Mucosa of rectum (tissue), 2 donors: ENCODE data around the gene TIMM10.

Experiments used
- H3K27ac ChIP-seq, 2 donors: one replicate each; pipeline ENCODE4 v1.7.0; 2013; ENCODE audit warnings: inconsistent platforms in 2 of 2, low read depth in 2 of 2, low read length in 2 of 2
- H3K27me3 ChIP-seq, 2 donors: one replicate each; pipeline ENCODE4 v1.7.0; 2013; ENCODE audit warnings: low read length in 2 of 2; ENCODE audit not compliant: control insufficient read depth in 2 of 2, insufficient read depth in 2 of 2
- H3K36me3 ChIP-seq, 2 donors: one replicate each; pipeline ENCODE4 v1.7.0; 2013; ENCODE audit warnings: low read length in 2 of 2; ENCODE audit not compliant: control insufficient read depth in 2 of 2, insufficient read depth in 2 of 2
- H3K4me1 ChIP-seq, 2 donors: one replicate each; pipeline ENCODE4 v1.7.0; 2013; ENCODE audit warnings: low read length in 2 of 2, mild to moderate bottlenecking in 1 of 2; ENCODE audit not compliant: control insufficient read depth in 2 of 2, insufficient read depth in 2 of 2
- H3K4me3 ChIP-seq, 2 donors: one replicate each; pipeline ENCODE4 v1.7.0; 2013; ENCODE audit warnings: low read length in 2 of 2
- H3K9ac ChIP-seq, 2 donors: one replicate each; pipeline ENCODE4 v1.7.0; 2013; ENCODE audit warnings: low read length in 2 of 2, low read depth in 1 of 2, mild to moderate bottlenecking in 1 of 2
- H3K9me3 ChIP-seq, 2 donors: one replicate each; pipeline ENCODE4 v1.7.0; 2013; ENCODE audit warnings: low read length in 2 of 2; ENCODE audit not compliant: control insufficient read depth in 2 of 2
- donor health status: healthy.
- donor health status: Normal muscosa, but diverticular disease.

Gene TIMM10

DNA sequence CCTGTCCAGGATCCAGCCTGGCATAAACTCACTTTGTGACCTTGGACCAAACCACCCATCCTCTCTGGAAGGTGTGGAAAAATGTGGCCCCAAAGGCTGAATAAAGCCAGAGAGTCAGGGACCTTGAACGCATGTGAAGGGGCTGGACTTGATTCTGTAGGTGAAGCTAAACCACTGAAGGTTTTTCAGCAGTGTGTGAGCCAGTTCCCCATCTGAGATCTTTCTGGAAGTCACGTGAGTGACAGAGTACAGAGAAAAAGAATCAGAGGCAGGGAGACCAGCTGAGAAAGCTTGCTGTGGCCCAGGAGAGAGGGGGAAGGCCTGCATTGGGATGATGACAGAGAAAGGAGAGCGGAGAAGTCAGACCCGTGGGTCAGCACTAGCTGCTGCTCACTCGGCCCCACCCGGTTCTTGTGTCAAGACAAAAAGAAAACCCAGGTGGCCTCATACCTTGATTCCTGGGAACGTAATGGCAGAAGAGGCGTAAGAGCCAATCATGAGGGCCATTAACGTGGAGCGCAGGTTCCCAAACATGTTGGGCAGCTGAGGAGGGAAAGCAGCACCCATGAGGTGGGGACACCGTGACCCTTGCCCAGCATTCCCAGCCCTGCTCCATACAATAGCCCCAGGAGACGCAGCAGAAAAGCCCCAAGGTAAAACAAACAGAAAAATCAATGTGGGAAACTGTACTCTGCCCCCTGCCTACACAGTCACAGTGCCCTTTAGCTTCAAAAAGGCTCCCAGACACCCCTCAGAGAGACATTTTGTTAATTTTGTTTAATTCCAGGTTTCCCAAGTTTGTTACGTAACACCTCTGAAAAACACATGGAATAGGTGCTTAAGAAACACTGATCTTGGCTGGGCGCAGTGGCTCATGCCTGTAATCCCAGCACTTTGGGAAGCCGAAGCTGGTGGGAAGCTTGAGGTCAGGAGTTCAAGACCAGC is 33.0 kb downstream of the TIMM10 start:
- peaks cover 0 to 10% of the 10 kb centered on the region in 2 donors for H3K4me1 ChIP-seq
- no peaks in the 10 kb centered on the region for H3K9me3 ChIP-seq
- no peak overlapping the region for H3K4me3 ChIP-seq
- peaks cover 3 to 4% of the 10 kb centered on the region in 2 donors for H3K36me3 ChIP-seq
- H3K9ac ChIP-seq = no peak overlapping the region
- no peaks in the 10 kb centered on the region for H3K27me3 ChIP-seq
- H3K27ac ChIP-seq = no peak overlapping the region

GRCh38 chr11:57496109-57496820 is 34.3 kb downstream of the TIMM10 start:
- Histone ChIP-seq H3K4me1 (peaks cover 0 to 10% of the 10 kb centered on the region in 2 donors), H3K9ac (no peak overlapping the region), H3K4me3 (no peak overlapping the region), H3K27ac (no peak overlapping the region), H3K9me3 (no peaks in the 10 kb centered on the region), H3K36me3 (peaks cover 2 to 3% of the 10 kb centered on the region in 2 donors), H3K27me3 (no peaks in the 10 kb centered on the region)

GRCh38 chr11:57493507-57494503 is 36.7 kb downstream of the TIMM10 start:
- Histone ChIP-seq H3K9ac (no peak overlapping the region), H3K27me3 (no peaks in the 10 kb centered on the region), H3K27ac (no peak overlapping the region), H3K9me3 (no peaks in the 10 kb centered on the region), H3K4me3 (no peak overlapping the region), H3K36me3 (peaks cover 2 to 9% of the 10 kb centered on the region in 2 donors), H3K4me1 (no peaks in the 10 kb centered on the region)

DNA sequence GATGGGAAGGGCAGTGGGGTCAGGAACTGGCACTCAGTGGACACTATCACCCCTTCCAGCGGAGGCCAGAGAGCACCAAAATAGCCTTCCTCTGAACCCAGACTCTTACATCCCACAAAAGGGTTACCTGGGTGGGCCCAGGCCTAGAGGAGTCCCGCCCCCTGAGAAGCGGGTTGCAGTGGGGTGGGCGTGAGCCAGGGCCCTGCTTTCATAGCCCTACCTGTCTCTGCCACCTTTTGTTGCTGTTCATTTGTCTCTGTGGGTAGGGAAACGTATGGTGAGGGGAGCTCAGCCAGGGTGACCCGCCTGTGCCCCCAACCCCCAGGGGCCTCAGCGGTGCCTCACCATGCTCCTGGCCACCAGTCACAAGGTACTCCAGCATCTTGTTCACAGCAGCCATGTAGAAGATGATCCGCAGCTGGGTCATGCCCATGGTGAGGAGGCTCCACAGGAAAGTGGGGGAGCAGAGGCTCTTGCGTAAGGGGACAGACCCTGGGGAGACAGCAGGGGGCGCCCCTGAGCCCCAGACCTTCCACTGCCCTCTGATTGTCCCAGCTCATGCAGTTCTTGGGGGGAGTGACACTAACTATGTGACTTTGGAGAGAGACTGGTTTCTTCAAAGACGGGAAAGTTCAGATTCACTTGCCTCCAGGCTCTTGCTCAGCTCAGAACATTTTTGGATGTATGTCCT is 39.0 kb downstream of the TIMM10 start:
- Histone ChIP-seq H3K9ac (no peak overlapping the region), H3K4me3 (no peak overlapping the region), H3K4me1 (no peaks in the 10 kb centered on the region), H3K27me3 (no peaks in the 10 kb centered on the region), H3K36me3 (peaks cover 8 to 18% of the 10 kb centered on the region in 2 donors), H3K9me3 (no peaks in the 10 kb centered on the region), H3K27ac (no peak overlapping the region)

DNA sequence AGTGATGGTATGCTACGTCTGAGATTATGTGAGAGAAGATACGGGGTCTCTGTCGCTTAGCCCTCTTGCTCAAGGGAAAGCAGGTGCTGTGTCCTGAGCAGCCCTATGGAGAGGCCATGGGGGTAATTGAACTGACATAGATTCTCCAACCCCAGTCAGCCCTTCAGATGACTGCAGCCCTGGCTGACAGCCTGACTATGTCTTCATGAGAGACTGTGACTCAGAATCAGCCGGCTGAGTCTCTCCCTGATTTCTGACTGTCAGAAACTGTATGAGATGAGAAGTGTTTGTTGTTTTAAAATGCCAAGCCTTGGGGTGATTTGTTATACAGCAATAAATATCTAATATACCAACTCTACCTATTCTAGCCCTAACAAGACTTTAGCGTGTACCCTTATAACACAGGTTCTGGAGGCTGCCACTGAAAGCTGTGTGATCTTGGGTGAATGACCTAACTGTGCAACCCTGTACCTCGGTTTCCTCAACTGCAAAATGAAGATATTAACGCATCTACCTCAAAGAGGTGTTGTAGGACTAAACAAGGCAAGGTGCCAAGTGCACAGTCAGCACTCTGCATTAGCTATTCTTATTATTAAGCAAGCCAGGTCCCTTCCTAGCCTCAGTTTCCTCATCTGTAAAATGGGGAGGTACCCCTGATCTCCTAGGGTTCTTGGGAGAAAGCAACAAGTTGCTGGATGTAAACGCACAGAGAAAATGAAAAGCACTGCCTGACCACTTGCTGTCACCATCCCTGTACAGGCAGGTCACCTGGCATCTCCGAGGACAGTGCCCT is 39.9 kb downstream of the TIMM10 start:
- H3K4me1 ChIP-seq = no peaks in the 10 kb centered on the region
- peaks cover 0 to 2% of the 10 kb centered on the region in 2 donors for H3K27me3 ChIP-seq
- peaks cover 11 to 18% of the 10 kb centered on the region in 2 donors for H3K36me3 ChIP-seq
- no peak overlapping the region for H3K4me3 ChIP-seq
- H3K9ac ChIP-seq = no peak overlapping the region
- no peaks in the 10 kb centered on the region for H3K9me3 ChIP-seq
- no peak overlapping the region for H3K27ac ChIP-seq

GRCh38 chr11:57487920-57488659 is 42.5 kb downstream of the TIMM10 start:
- Histone ChIP-seq H3K27ac (no peak overlapping the region), H3K27me3 (peaks cover 4 to 6% of the 10 kb centered on the region in 2 donors), H3K4me1 (peaks cover 0 to 3% of the 10 kb centered on the region in 2 donors), H3K9ac (no peak overlapping the region), H3K36me3 (peaks cover 17 to 18% of the 10 kb centered on the region in 2 donors), H3K4me3 (no peak overlapping the region), H3K9me3 (no peaks in the 10 kb centered on the region)

- Histone ChIP-seq H3K27ac (no peak overlapping the region), H3K4me1 (peaks cover 0 to 3% of the 10 kb centered on the region in 2 donors), H3K9me3 (no peaks in the 10 kb centered on the region), H3K27me3 (peaks cover 4 to 7% of the 10 kb centered on the region in 2 donors), H3K36me3 (peaks cover 17 to 18% of the 10 kb centered on the region in 2 donors), H3K4me3 (no peak overlapping the region), H3K9ac (no peak overlapping the region)
These were observed 43.4 kb downstream of the TIMM10 start for GRCh38 chr11:57487021-57487778.
